H1 (cell line): ENCODE data around the gene PKP1. TPM values are rescaled to one million over a fixed set of nuclear protein-coding genes. Genes with fewer than 3 reads are reported as not detected.

ENCODE experiments used
- ATF3 ChIP-seq: IDR thresholded peaks from 2 replicates; pipeline ENCODE4 v1.6.1; 2011; ENCODE audit warnings: low read depth, mild to moderate bottlenecking, low read length; ENCODE audit not compliant: insufficient read depth
- CHD7 ChIP-seq: fragments of 300-600 bp; sonication (generic); IDR thresholded peaks from 2 replicates; pipeline ENCODE4 v1.7.1; 2012; ENCODE audit warnings: low read length, moderate library complexity, mild to moderate bottlenecking, inconsistent platforms; ENCODE audit not compliant: insufficient replicate concordance
- EP300 ChIP-seq, 2 experiments: IDR thresholded peaks; 1 replicate in 1 of 2; 2 replicates in 1 of 2; pipeline ENCODE4 v1.6.1; 2011 to 2012; ENCODE audit warnings: low read depth in 2 of 2, low read length in 2 of 2, mild to moderate bottlenecking in 2 of 2, borderline replicate concordance in 1 of 2, inconsistent platforms in 1 of 2, moderate library complexity in 1 of 2
- JUND ChIP-seq: IDR thresholded peaks from 2 replicates; pipeline ENCODE4 v1.6.1; 2011; ENCODE audit warnings: mild to moderate bottlenecking, improper control_type of control experiment, low read length
- RAD21 ChIP-seq, 2 experiments: IDR thresholded peaks in 1 of 2; conservative IDR thresholded peaks in 1 of 2; 2 replicates each; pipeline ENCODE4 v1.6.1; 2011; ENCODE audit warnings: low read depth in 2 of 2, low read length in 2 of 2, improper control_type of control experiment in 1 of 2, inconsistent platforms in 1 of 2, mild to moderate bottlenecking in 1 of 2, moderate library complexity in 1 of 2
- RBBP5 ChIP-seq: IDR thresholded peaks from 2 replicates; pipeline ENCODE4 v1.7.1; 2012; ENCODE audit warnings: low read depth, mild to moderate bottlenecking, inconsistent platforms, low read length, moderate library complexity, borderline replicate concordance
- SIX5 ChIP-seq: IDR thresholded peaks from 2 replicates; pipeline ENCODE4 v1.6.1; 2011; ENCODE audit warnings: mild to moderate bottlenecking, low read depth, low read length
- SP1 ChIP-seq: IDR thresholded peaks from 2 replicates; pipeline ENCODE4 v1.6.1; 2011; ENCODE audit warnings: low read depth, low read length
- polyA plus RNA-seq, 7 experiments: library from polyadenylated mRNA; depleted of rRNA in 3 of 7; stranded (reverse) in 5 of 7; unstranded in 2 of 7; fragments of >200 nt in 5 of 7; fragments of 200-250 nt in 2 of 7; gene quantifications; 1 replicate in 5 of 7; 2 replicates in 1 of 7; 4 replicates in 1 of 7; pipeline versions ENCODE4 v1.2.1 to v1.2.3, GENCODE V29; 2011 to 2013; ENCODE audit warnings: missing spikeins in 2 of 7, mixed read lengths in 2 of 7
- total RNA-seq: library from RNA; stranded (reverse); fragmentation: NEBNext Ultra II Directional; extraction: Animal tissue kit (Norgen Biotek cat#: 25700); gene quantifications from 2 replicates; pipeline ENCODE4 v1.2.1, GENCODE V29; 2021

Gene PKP1
- total and polyA plus RNA-seq, 2 of the 8 experiments (the other 6 are each of a cell fraction or from before 2014, with no cell fraction given) = 0.21 to 0.95 TPM

GRCh38 chr1:201361652-201362504, 78.6 kb downstream of the PKP1 start (continued):
- TF ChIP-seq EP300 (IDR thresholded peaks at IDR 0.05; ENCODE audit: borderline replicate concordance in 1 of 2, low read depth in 2 of 2, low read length in 2 of 2) = no peak
- no peak for TF ChIP-seq CHD7
- no peak for TF ChIP-seq RBBP5
- TF ChIP-seq RAD21 (IDR thresholded peaks at IDR 0.05 in 1 of 2, conservative IDR thresholded peaks at IDR 0.05 in 1 of 2; ENCODE audit: low read depth in 2 of 2, low read length in 2 of 2) = peak; percentile 98
- TF ChIP-seq ATF3 = no peak
- TF ChIP-seq SP1 = no peak
- no peak for TF ChIP-seq SIX5
- TF ChIP-seq JUND = 0 out of 2 replicates have a peak, but pooled peaks have one; percentile 33
